NT2/D1 (cell line): ENCODE measurements around the gene MOB2.

ENCODE experiments used
- SUZ12 ChIP-seq: IDR thresholded peaks from 2 replicates; pipeline ENCODE4 v1.6.1; 2011; ENCODE audit not compliant: insufficient read length, insufficient read depth; ENCODE audit errors: extremely low read depth
- ZNF274 ChIP-seq: IDR thresholded peaks from 2 replicates; pipeline ENCODE4 v1.6.1; 2011; ENCODE audit warnings: mild to moderate bottlenecking, low read depth, low read length

DNA sequence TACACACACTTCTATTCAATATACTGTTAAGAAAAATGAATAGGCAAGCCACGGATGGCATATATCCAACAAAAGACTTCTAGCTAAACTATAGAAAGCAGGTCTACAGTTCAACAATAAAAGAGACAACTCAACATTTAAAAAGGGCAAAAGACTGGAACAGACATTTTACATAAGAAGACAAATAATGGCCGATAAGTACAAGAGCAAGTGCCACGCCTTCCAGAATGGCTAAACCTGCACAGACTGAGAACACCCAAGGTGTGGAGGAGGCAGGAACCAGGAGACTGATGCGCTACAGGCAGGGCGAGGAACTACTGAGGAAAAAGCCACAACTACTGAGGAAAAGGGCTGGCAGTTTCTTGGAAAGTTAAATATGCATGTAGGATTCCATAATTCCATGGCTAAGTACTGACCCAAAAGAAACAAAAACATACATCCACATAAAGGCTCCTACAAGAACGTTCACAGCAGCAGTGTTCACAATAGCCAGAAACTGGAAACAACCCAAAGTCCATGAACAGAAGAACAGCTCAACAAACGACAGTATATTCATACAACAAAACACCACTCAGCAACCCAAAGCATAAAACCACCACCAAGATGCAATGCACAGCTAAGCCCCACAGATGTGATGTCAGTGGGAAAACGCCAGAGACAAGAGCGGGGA lies 9.6 kb upstream of the MOB2 start:
- no peak for TF ChIP-seq SUZ12
- no peak for TF ChIP-seq ZNF274
